Stimulated activated CD4-positive, alpha-beta T cell treated with anti-CD3 and anti-CD28 coated beads, Interleukin-4, amount 100 ng/mL, for 4 hours (primary cell): Measurements from ENCODE around the gene FAH.
A peak's percentile ranks its signal among the peaks of the same experiment; 100 is the strongest.

Experiments used
- DNase-seq, 2 experiments: peaks; one replicate each; pipeline ENCODE4 v3.0.0-alpha.2; 2020

FAH gene

GRCh38 chr15:80202016-80202315, 49.2 kb downstream of the FAH start:
- no peak for DNase-seq

- no peak for DNase-seq
Observed at GRCh38 chr15:80202641-80203360, 50.0 kb downstream of the FAH start.

GRCh38 chr15:80203361-80203885, 50.6 kb downstream of the FAH start:
- DNase-seq: no peak

- no peak for DNase-seq
Observed at GRCh38 chr15:80204231-80204630, 51.4 kb downstream of the FAH start.

- no peak for DNase-seq
Observed at GRCh38 chr15:80207887-80208286, 55.1 kb downstream of the FAH start.

- no peak for DNase-seq
Observed at GRCh38 chr15:80208758-80209734, 56.2 kb downstream of the FAH start.

GRCh38 chr15:80210611-80211573, 58.1 kb downstream of the FAH start:
- no peak for DNase-seq

GRCh38 chr15:80211976-80212375, 59.2 kb downstream of the FAH start:
- DNase-seq: no peak

- no peak for DNase-seq
Observed at GRCh38 chr15:80214910-80215309, 62.1 kb downstream of the FAH start.

GRCh38 chr15:80216141-80216540, 63.3 kb downstream of the FAH start:
- DNase-seq: no peak

- no peak for DNase-seq
Observed at GRCh38 chr15:80216911-80217310, 64.1 kb downstream of the FAH start.

GRCh38 chr15:80217327-80217900, 64.6 kb downstream of the FAH start:
- DNase-seq: no peak

- DNase-seq: no peak
Observed at GRCh38 chr15:80219955-80220354, 67.2 kb downstream of the FAH start.

- DNase-seq: no peak
Observed at GRCh38 chr15:80228959-80229610, 76.3 kb downstream of the FAH start.

GRCh38 chr15:80231371-80231770, 78.6 kb downstream of the FAH start:
- DNase-seq: no peak

- DNase-seq: no peak
Observed at GRCh38 chr15:80233581-80233980, 80.8 kb downstream of the FAH start.

GRCh38 chr15:80234883-80235282, 82.1 kb downstream of the FAH start:
- DNase-seq: peak; percentile 19 to 35
